Ovary (tissue), 3 donors: ENCODE results near the gene MATK.

Experiments used
- CTCF ChIP-seq, 3 donors: fragments of 450-650 bp in 2 of 3; fragments of 200-600 bp in 1 of 3; IDR thresholded peaks; one replicate each; pipeline versions ENCODE4 v1.5.1 to v1.8.0; 2016 to 2022; ENCODE audit warnings: antibody characterized with exemption in 3 of 3, mild to moderate bottlenecking in 1 of 3
- EP300 ChIP-seq: sonication (generic); formaldehyde crosslinking; IDR thresholded peaks from one replicate; pipeline ENCODE4 v1.6.1; 2017; ENCODE audit warnings: antibody characterized with exemption
- POLR2A ChIP-seq: fragments of 450-650 bp; IDR thresholded peaks from one replicate; pipeline ENCODE4 v1.6.1; 2017; ENCODE audit warnings: antibody characterized with exemption, mild to moderate bottlenecking, moderate library complexity
- donor health status: DM: no; HTN: no; CAD: no.

- TF ChIP-seq POLR2A (no peak), CTCF (IDR thresholded peaks at IDR 0.05) (no peak), EP300 (no peak)
Measured at GRCh38 chr19:3819989-3820388, 33.8 kb upstream of the MATK start.
